ENCODE measurements around the gene SLC7A6OS.

SLC7A6OS gene

DNA sequence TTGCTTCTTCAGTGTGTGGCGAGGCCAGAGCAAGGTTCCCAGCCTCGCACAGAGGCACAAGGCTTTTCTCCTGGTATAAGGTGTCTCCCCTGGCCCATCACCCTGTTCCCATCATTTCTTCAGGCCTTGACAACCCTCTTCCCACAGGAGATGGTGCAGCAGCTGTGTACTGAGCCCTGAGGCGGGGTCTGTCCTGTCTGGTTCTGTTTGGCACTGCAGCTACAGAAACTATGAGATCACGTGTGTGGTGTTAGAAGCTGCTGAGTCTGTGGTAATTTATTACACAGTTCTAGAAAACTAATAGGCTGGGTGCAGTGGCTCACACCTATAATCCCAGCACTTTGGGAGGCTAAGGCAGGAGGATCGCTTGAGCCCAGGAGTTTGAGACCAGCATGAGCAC is 58.4 kb downstream of the SLC7A6OS start:
- no peak for DNase-seq (ENCODE audit: low read depth, low spot score)
- TF ChIP-seq, protein P1, sequence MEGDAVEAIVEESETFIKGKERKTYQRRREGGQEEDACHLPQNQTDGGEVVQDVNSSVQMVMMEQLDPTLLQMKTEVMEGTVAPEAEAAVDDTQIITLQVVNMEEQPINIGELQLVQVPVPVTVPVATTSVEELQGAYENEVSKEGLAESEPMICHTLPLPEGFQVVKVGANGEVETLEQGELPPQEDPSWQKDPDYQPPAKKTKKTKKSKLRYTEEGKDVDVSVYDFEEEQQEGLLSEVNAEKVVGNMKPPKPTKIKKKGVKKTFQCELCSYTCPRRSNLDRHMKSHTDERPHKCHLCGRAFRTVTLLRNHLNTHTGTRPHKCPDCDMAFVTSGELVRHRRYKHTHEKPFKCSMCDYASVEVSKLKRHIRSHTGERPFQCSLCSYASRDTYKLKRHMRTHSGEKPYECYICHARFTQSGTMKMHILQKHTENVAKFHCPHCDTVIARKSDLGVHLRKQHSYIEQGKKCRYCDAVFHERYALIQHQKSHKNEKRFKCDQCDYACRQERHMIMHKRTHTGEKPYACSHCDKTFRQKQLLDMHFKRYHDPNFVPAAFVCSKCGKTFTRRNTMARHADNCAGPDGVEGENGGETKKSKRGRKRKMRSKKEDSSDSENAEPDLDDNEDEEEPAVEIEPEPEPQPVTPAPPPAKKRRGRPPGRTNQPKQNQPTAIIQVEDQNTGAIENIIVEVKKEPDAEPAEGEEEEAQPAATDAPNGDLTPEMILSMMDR (IDR thresholded peaks at IDR 0.05; ENCODE audit: insufficient read depth, low read length, missing control alignments), result no peak
- CTCF ChIA-PET, result interaction anchor here (1.4 to 6.0 kb wide), 3 partner anchors 10 to 76 kb away, joined by 5 to 70 read pairs (median 6); partner anchors contain the start of gene SLC7A6
- POLR2A ChIA-PET, result no interaction called here
- no peak overlapping the region for H3K4me3 ChIP-seq (ENCODE audit: low read depth, low read length)

DNA sequence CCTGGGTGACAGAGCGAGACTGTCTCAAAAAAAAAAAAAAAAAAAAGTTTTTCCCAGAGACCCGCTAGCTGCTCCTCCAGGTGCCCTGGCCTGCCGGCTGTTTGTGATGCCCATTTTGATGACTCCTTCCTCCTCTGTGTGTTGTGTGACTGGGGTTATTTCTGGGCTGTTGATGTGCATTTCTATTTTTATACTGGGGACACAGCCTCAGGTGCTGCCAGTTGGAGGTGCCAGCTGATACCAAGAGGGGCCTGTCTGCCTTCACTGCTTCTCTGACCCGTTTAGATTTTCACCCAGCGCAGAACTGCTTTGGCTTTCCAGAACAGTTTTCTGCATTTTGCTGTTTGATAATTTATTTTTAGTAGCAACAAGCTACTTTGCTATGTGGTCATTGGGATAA is 58.9 kb downstream of the SLC7A6OS start:
- TF ChIP-seq, protein P1 (IDR thresholded peaks at IDR 0.05; ENCODE audit: insufficient read depth, low read length, missing control alignments), result no peak
- ChIA-PET POLR2A (interaction anchor here (0.9 kb wide), 1 partner anchor 12 kb away, joined by 3 read pairs; no protein-coding TSS in a partner anchor), CTCF (interaction anchor here (0.8 to 6.0 kb wide), 4 partner anchors 10 to 76 kb away, joined by 3 to 70 read pairs (median 6); partner anchors contain the start of gene SLC7A6)
- H3K4me3 ChIP-seq (ENCODE audit: low read depth, low read length), result no peak overlapping the region
- no peak for DNase-seq (ENCODE audit: low read depth, low spot score)

DNA sequence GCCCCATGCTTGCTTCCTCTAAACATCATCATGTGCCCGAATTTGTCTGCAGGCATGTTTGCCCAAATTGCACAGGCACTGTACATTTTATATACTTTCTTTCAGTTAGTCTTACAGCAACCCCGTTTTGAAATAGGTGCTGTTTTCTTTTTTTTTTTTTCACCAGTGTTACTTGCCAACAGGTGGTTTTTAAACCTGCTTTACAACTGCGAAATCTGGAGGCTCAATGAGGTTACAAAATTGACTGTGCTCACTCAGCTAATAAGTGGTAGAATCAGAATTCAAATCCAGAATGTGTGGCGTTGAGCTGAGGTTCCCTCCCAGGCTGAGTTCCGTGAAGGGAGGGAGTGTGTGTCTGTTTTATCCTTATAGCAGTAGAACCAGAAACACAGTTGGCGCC is 59.8 kb downstream of the SLC7A6OS start:
- CTCF ChIA-PET, result interaction anchor here (0.8 to 6.0 kb wide), 2 partner anchors 11 to 76 kb away, joined by 3 to 70 read pairs; partner anchors contain the start of gene SLC7A6
- TF ChIP-seq, protein P1 (IDR thresholded peaks at IDR 0.05; ENCODE audit: insufficient read depth, low read length, missing control alignments), result no peak
- no peak overlapping the region for H3K4me3 ChIP-seq (ENCODE audit: low read depth, low read length)
- POLR2A ChIA-PET, result interaction anchor here (1.5 kb wide), 1 partner anchor 13 kb away, joined by 3 read pairs; the partner anchor contains the start of gene SLC7A6
- no peak for DNase-seq (ENCODE audit: low read depth, low spot score)

DNA sequence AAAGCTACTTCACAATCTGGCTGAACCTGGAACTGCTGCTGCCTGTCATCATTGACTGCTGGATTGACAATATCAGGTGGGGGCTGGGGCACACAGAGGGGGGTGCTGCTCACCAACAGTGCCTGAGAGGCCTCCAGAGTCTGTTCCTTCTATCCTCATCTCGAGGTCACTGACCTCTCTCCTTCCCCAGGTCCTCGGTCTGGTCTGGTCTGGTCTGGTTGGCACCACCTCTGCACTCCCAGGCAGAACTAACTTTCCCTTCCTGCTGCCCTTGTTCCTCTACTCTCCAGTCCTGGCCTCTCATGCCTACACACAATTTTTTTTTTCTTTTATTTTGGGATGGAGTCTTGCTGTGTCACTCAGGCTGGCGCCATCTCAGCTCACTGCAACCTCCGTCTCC is 61.4 kb downstream of the SLC7A6OS start:
- TF ChIP-seq, protein P1 (IDR thresholded peaks at IDR 0.05; ENCODE audit: insufficient read depth, low read length, missing control alignments), result no peak
- no peak overlapping the region for H3K4me3 ChIP-seq (ENCODE audit: low read depth, low read length)
- no peak for DNase-seq (ENCODE audit: low read depth, low spot score)
- ChIA-PET POLR2A (no interaction called here), CTCF (interaction anchor here (0.8 to 2.3 kb wide), 4 partner anchors 8 to 80 kb away, joined by 3 to 34 read pairs (median 3); partner anchors contain the start of gene SLC7A6)

Measured in AG04449 (cell line).